ENCODE data around the gene MYH9. TPM values are rescaled to one million over a fixed set of nuclear protein-coding genes. Genes with fewer than 3 reads are reported as not detected.

MYH9 gene
- total RNA-seq, 2 experiments from 2014 or later, result 112 to 223 TPM

- Histone ChIP-seq H3K4me2 (ENCODE audit: low read length) (no peak overlapping the region), H3K9me2 (ENCODE audit: insufficient read depth, low read length) (no peaks in the 10 kb centered on the region), H3K9me3 (ENCODE audit: low read length) (peaks cover 21% of the 10 kb centered on the region), H3K4me3 (ENCODE audit: low read depth, low read length, poor library complexity, severe bottlenecking) (no peak overlapping the region), H4K20me1 (ENCODE audit: insufficient read depth, low read length) (no peaks in the 10 kb centered on the region), H3K27ac (ENCODE audit: low read depth, low read length, poor library complexity, severe bottlenecking) (no peak overlapping the region), H3K4me1 (ENCODE audit: insufficient read depth, low read length, poor library complexity, severe bottlenecking) (no peaks in the 10 kb centered on the region), H3K36me3 (ENCODE audit: insufficient read depth, low read length) (no peaks in the 10 kb centered on the region), H3K79me2 (ENCODE audit: insufficient read depth, low read depth, low read length) (no peaks in the 10 kb centered on the region), H2AFZ (ENCODE audit: low read length) (no peak overlapping the region)
- CTCF ChIA-PET (ENCODE audit: unreplicated experiment), result no interaction called here
- no TSS peak for BruUV-seq (replicated peaks)
- intact Hi-C loops (cut with micrococcal nuclease; ENCODE audit: unreplicated experiment), result no loop called here
- no peak for DNase-seq (ENCODE audit: low spot score)
- POLR2A ChIA-PET, result no interaction called here
- no peak for TF ChIP-seq EZH2phosphoT487 (IDR thresholded peaks at IDR 0.05; ENCODE audit: borderline replicate concordance, low read depth, low read length)
- TF ChIP-seq CTCF (conservative IDR thresholded peaks at IDR 0.05; ENCODE audit: low read length), result no peak
Measured at GRCh38 chr22:36245805-36246356, 141.9 kb downstream of the MYH9 start.

- H3K4me2 ChIP-seq (ENCODE audit: low read length), result no peak overlapping the region
- no peaks in the 10 kb centered on the region for H4K20me1 ChIP-seq (ENCODE audit: insufficient read depth, low read length)
- H3K36me3 ChIP-seq (ENCODE audit: insufficient read depth, low read length), result no peaks in the 10 kb centered on the region
- intact Hi-C loops (cut with micrococcal nuclease; ENCODE audit: unreplicated experiment), result no loop called here
- ChIA-PET POLR2A (interaction anchor here (0.5 to 0.7 kb wide), 2 partner anchors 16 to 96 kb away, joined by 3 to 4 read pairs; no protein-coding TSS in a partner anchor), CTCF (ENCODE audit: unreplicated experiment) (no interaction called here)
- H3K9me2 ChIP-seq (ENCODE audit: insufficient read depth, low read length), result no peaks in the 10 kb centered on the region
- DNase-seq (ENCODE audit: low spot score), result no peak
- no peak overlapping the region for H2AFZ ChIP-seq (ENCODE audit: low read length)
- H3K27ac ChIP-seq (ENCODE audit: low read depth, low read length, poor library complexity, severe bottlenecking), result no peak overlapping the region
- H3K4me3 ChIP-seq (ENCODE audit: low read depth, low read length, poor library complexity, severe bottlenecking), result no peak overlapping the region
- peaks cover 4% of the 10 kb centered on the region for H3K4me1 ChIP-seq (ENCODE audit: insufficient read depth, low read length, poor library complexity, severe bottlenecking)
- peaks cover 20% of the 10 kb centered on the region for H3K9me3 ChIP-seq (ENCODE audit: low read length)
- no peak for TF ChIP-seq EZH2phosphoT487 (IDR thresholded peaks at IDR 0.05; ENCODE audit: borderline replicate concordance, low read depth, low read length)
- TF ChIP-seq CTCF (conservative IDR thresholded peaks at IDR 0.05; ENCODE audit: low read length), result no peak
- no peaks in the 10 kb centered on the region for H3K79me2 ChIP-seq (ENCODE audit: insufficient read depth, low read depth, low read length)
- no TSS peak for BruUV-seq (replicated peaks)
Measured at GRCh38 chr22:36244522-36245391, 143.0 kb downstream of the MYH9 start.

GRCh38 chr22:36243986-36244385, 143.8 kb downstream of the MYH9 start:
- H3K27ac ChIP-seq (ENCODE audit: low read depth, low read length, poor library complexity, severe bottlenecking), result no peak overlapping the region
- ChIA-PET CTCF (ENCODE audit: unreplicated experiment) (no interaction called here), POLR2A (interaction anchor here (0.7 kb wide), 1 partner anchor 95 kb away, joined by 3 read pairs; no protein-coding TSS in a partner anchor)
- no peak overlapping the region for H2AFZ ChIP-seq (ENCODE audit: low read length)
- H3K79me2 ChIP-seq (ENCODE audit: insufficient read depth, low read depth, low read length), result no peaks in the 10 kb centered on the region
- no peak for DNase-seq (ENCODE audit: low spot score)
- H3K36me3 ChIP-seq (ENCODE audit: insufficient read depth, low read length), result no peaks in the 10 kb centered on the region
- H4K20me1 ChIP-seq (ENCODE audit: insufficient read depth, low read length), result no peaks in the 10 kb centered on the region
- H3K4me3 ChIP-seq (ENCODE audit: low read depth, low read length, poor library complexity, severe bottlenecking), result no peak overlapping the region
- H3K4me1 ChIP-seq (ENCODE audit: insufficient read depth, low read length, poor library complexity, severe bottlenecking), result peaks cover 6% of the 10 kb centered on the region
- TF ChIP-seq CTCF (conservative IDR thresholded peaks at IDR 0.05; ENCODE audit: low read length), result no peak
- TF ChIP-seq EZH2phosphoT487 (IDR thresholded peaks at IDR 0.05; ENCODE audit: borderline replicate concordance, low read depth, low read length), result no peak
- H3K4me2 ChIP-seq (ENCODE audit: low read length), result no peak overlapping the region
- H3K9me3 ChIP-seq (ENCODE audit: low read length), result peaks cover 13% of the 10 kb centered on the region
- BruUV-seq (replicated peaks), result no TSS peak
- no peaks in the 10 kb centered on the region for H3K9me2 ChIP-seq (ENCODE audit: insufficient read depth, low read length)
- intact Hi-C loops (cut with micrococcal nuclease; ENCODE audit: unreplicated experiment), result no loop called here
